Skeletal muscle tissue (tissue), 1 donor: ENCODE data around the gene ODAPH. TPM values are rescaled to one million over a fixed set of nuclear protein-coding genes. Genes with fewer than 3 reads are reported as not detected.

Experiments used
- total RNA-seq: library from RNA; depleted of rRNA; stranded (reverse); fragments of >200 nt; gene quantifications from one replicate; pipeline ENCODE4 v1.2.3, GENCODE V29; 2014

ODAPH gene
- total RNA-seq, 1 donor from 2014 or later, result not detected

Other genes starting within 250 kb of the ODAPH start
- gene RCHY1, start 41.7 kb upstream of the ODAPH start, total RNA-seq, result 25.1 TPM
- gene THAP6, start 41.6 kb upstream of the ODAPH start, total RNA-seq, result 12.0 TPM
- gene CDKL2, start 74.5 kb downstream of the ODAPH start, total RNA-seq, result not detected
- gene G3BP2, start 117.3 kb downstream of the ODAPH start, total RNA-seq, result 175 TPM
- 135 TPM for gene USO1, start 168.5 kb downstream of the ODAPH start, total RNA-seq